Activated CD8-positive, alpha-beta memory T cell treated with anti-CD3 and anti-CD28 coated beads, Interleukin-2, amount 50 U/mL, for 4 hours (primary cell): Measurements from ENCODE around the gene MBLAC1.

Experiments used
- DNase-seq: peaks from one replicate; pipeline ENCODE4 v3.0.0-alpha.2; 2020

The MBLAC1 gene

DNA sequence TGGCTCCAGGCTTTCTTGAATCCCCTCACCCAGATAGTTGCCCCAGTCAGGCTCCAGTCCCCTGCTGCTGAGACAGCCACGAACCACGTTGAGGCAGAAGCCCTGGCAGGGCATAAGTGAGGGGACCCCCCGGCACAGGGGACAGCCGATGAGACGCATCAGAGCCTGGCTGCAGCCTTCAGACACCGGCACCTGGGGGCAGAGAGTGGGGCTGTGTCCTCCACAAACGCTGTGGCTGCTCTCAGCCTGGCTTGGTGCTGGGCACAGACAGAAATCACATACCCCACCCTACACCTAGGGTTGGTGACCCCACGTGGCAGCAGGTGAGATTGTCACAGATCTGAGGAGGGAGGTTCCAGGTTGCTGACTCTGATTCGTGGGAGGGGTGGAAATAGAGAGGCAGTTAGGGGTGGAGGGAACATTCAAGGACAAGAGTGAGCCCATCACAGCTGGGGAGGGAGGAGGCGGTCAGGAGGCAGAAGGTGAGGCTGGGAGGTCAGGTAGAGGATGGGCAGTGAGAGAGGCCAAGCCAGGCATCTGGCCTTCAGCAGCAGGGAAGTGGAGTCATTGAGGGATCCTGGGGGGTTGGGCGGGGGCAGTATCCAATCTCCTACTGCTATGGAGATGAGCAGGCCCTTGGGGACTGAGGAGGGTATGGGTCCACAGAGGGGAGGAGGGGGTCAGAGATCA is 47.2 kb downstream of the MBLAC1 start:
- no peak for DNase-seq

DNA sequence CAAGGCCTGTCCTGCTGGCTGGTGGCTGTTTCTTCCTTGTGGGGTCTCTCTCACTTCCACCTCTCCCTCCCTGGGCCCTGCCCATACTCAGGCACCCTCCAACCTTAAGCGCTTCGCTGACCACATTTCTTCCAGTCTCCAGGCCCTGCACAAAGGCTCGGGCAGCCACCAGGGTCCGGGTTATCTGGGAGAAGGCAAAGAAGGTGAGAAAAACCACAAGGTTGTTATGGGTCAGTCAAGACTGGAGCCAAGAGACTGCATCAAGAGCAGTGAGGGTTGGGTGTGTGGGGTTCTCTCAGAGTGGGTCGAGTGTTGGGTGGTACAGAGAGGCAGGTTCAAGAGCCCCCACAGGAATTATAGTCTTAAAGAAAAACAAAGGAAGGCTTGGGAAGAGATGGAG is 47.8 kb downstream of the MBLAC1 start:
- DNase-seq, result no peak

DNA sequence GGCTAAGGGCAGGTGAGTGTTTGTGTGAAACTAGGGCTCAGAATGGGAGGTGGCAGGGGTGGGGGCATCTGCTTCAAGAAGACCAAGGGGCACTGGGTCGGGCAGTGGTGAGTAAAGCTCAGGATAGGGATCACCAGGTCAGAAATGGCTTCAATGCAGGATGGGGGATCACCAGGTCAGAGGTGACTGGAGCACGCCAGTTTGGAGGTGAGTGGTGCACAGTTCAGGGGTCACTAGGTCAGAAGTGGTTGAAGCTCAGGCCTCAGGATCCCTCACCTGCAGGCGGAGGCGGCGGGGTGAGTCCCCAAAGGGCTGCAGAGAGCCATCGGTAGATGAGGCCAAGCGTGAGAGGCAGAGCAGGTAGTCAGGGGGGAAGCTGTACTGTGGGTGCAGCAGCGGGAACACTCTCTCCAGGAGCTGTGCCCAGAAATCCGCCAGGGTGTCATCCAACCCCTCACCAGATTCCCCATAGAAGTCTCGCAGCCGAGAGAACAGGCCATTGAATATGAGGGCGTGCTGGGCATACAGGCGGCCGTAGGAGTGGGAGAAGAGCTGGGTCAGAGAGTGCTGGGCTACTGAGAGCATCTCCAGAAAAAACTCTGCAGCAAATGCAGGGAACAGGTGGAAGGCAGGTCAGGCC is 48.6 kb downstream of the MBLAC1 start:
- DNase-seq, result no peak

GRCh38 chr7:100176096-100177044 is 49.6 kb downstream of the MBLAC1 start:
- DNase-seq, result no peak

- peak; percentile 97 for DNase-seq
These were observed 50.6 kb downstream of the MBLAC1 start, which contains the start of the genes GPC2 and STAG3 for GRCh38 chr7:100177045-100178001. Gene GPC2 (minus strand): TSS chr7:100177381. CDS start chr7:100177199, 182 bp downstream. Gene STAG3 (plus strand): TSS chr7:100177918. CDS start chr7:100180557, 2,639 bp downstream.
